Heart left ventricle (tissue), 16 donors: Measurements from ENCODE around the gene FNBP1. TPM values are rescaled to one million over a fixed set of nuclear protein-coding genes. Genes with fewer than 3 reads are reported as not detected.

Experiments used
- ATAC-seq, 4 donors: fragments of 200-7000 bp; cut with Tn5 transposase; one replicate each; pipeline ENCODE4 v1.9.1; 2020 to 2022; ENCODE audit warnings: moderate library complexity in 4 of 4, mild to moderate bottlenecking in 3 of 4, moderate number of reproducible peaks in 1 of 4
- DNase-seq, 5 donors: peaks; one replicate each; pipeline ENCODE4 v3.0.0-alpha.2; 2020
- H3K27ac ChIP-seq, 12 donors: fragments of 200-600 bp; sonication (generic) in 4 of 12; one replicate each; pipeline versions ENCODE4 v1.5.0 to v1.8.0; 2016 to 2022; ENCODE audit warnings: mild to moderate bottlenecking in 2 of 12
- H3K27me3 ChIP-seq, 9 donors: fragments of 200-600 bp; sonication (generic) in 2 of 9; one replicate each; pipeline versions ENCODE4 v1.5.1 to v1.8.0; 2016 to 2022; ENCODE audit warnings: mild to moderate bottlenecking in 3 of 9
- H3K36me3 ChIP-seq, 9 donors: fragments of 200-600 bp; sonication (generic) in 2 of 9; one replicate each; pipeline versions ENCODE4 v1.5.0 to v1.8.0; 2018 to 2022; ENCODE audit warnings: mild to moderate bottlenecking in 2 of 9
- H3K4me1 ChIP-seq, 12 donors: fragments of 200-600 bp; sonication (generic) in 4 of 12; one replicate each; pipeline versions ENCODE4 v1.5.0 to v1.8.0; 2016 to 2022; ENCODE audit warnings: mild to moderate bottlenecking in 3 of 12
- H3K4me3 ChIP-seq, 12 donors: fragments of 200-600 bp; sonication (generic) in 4 of 12; one replicate each; pipeline versions ENCODE4 v1.5.0 to v1.8.0; 2017 to 2022; ENCODE audit warnings: mild to moderate bottlenecking in 9 of 12, moderate library complexity in 4 of 12
- H3K9me3 ChIP-seq, 12 donors: fragments of 200-600 bp; sonication (generic) in 4 of 12; one replicate each; pipeline versions ENCODE4 v1.5.0 to v1.8.0; 2016 to 2022; ENCODE audit warnings: mild to moderate bottlenecking in 1 of 12
- CTCF ChIP-seq, 12 donors: fragments of 200-600 bp; sonication (generic) in 4 of 12; IDR thresholded peaks; one replicate each; pipeline versions ENCODE4 v1.5.0 to v1.8.0; 2018 to 2022; ENCODE audit warnings: antibody characterized with exemption in 12 of 12, mild to moderate bottlenecking in 5 of 12
- POLR2A ChIP-seq, 2 donors: fragments of 450-650 bp; IDR thresholded peaks; one replicate each; pipeline ENCODE4 v1.6.1; 2017; ENCODE audit warnings: antibody characterized with exemption in 2 of 2, mild to moderate bottlenecking in 2 of 2, moderate library complexity in 2 of 2
- WGBS, 4 donors: extraction: QIAGEN DNeasy Blood & Tissue Kit in 2 of 4; methylation state at CpG; one replicate each; pipeline versions ENCODE4 v1.1.5 to v1.1.7; 2013 to 2018; 5-methylcytosine and 5-hydroxymethylcytosine counted together
- intact Hi-C, 10 donors: fragments of 100-400 bp; cut with DNase I; formaldehyde crosslinking; loops; one replicate each; pipeline versions ENCODE4 v1.11.1 to v1.14.2; 2022
- polyA plus RNA-seq, 2 donors: library from polyadenylated mRNA; stranded (reverse); fragments of 200-250 nt; gene quantifications; one replicate each; pipeline ENCODE4 v1.2.3, GENCODE V29; 2013
- total RNA-seq, 9 donors: library from RNA; depleted of rRNA in 2 of 9; stranded (reverse); fragments of >200 nt in 2 of 9; fragmentation: NEBNext Ultra II Directional in 3 of 9; extraction: Animal tissue kit (Norgen Biotek cat#: 25700) in 3 of 9; gene quantifications; one replicate each; pipeline versions ENCODE4 v1.1.0 to v1.2.4, GENCODE V29; 2016 to 2023
- donor health status: ischemic (EF 13 %, LVEDD 7.1; RV severe dilation, severe dysfunction).
- donor health status: healthy with polysubstance abuse.
- donor health status: DM: no; HTN: yes; CAD: no.
- donor health status: DM: no; HTN: no; CAD: no.
- donor health status: ischemic (EF 25% LVEDD 6.9; RV normal size, moderate dysfunction).
- donor health status: ischemic (EF 25% LVEDD 5.7; RV mildly dilated, moderate dysfunction).
- donor health status: healthy.
- donor health status: DM: yes; HTN: yes; CAD: no.
- donor health status: ischemic (EF 35%, LVEDD 5.7; RV mildly dilated, moderate dysfunction).
- donor health status: nonischemic (EF 11% LVEDD 7.7; RV severe dilation, severe dysfunction).
- donor health status: DM: yes; HTN: yes; CAD: no.
- donor health status: PGD.
- donor health status: ischemic (EF 29% LVEDD 5.4; RV normal size, mild dysfunction).
- donor health status: nonischemic (EF 23%, LVEDD 6.1; RV moderate dilation, normal function).

FNBP1 gene
- total and polyA plus RNA-seq, 11 donors: 6.9 to 47.3 (median 24.1) TPM

GRCh38 chr9:129874261-129875101 lies 168.5 kb downstream of the FNBP1 start:
- ATAC-seq (no peak), DNase-seq (no peak)
- H3K27ac ChIP-seq: no peak overlapping the region
- TF ChIP-seq POLR2A (IDR thresholded peaks at IDR 0.05) (no peak), CTCF (IDR thresholded peaks at IDR 0.05) (no peak)
- H3K4me3 ChIP-seq: no peak overlapping the region
- H3K4me1 ChIP-seq: no peaks in the 10 kb centered on the region
- H3K27me3 ChIP-seq: no peaks in the 10 kb centered on the region
- 91 to 92% (median 92%) methylated on average over 37 to 38 of the region's 38 CpGs for WGBS, 4 donors
- H3K9me3 ChIP-seq: no peaks in the 10 kb centered on the region
- intact Hi-C loops: no loop called here
- peaks cover 3 to 48% (median 28%) of the 10 kb centered on the region in 9 donors for H3K36me3 ChIP-seq

- Histone ChIP-seq H3K4me3 (no peak overlapping the region), H3K36me3 (peaks cover 3 to 51% (median 30%) of the 10 kb centered on the region in 9 donors), H3K9me3 (no peaks in the 10 kb centered on the region), H3K4me1 (no peaks in the 10 kb centered on the region), H3K27me3 (no peaks in the 10 kb centered on the region), H3K27ac (no peak overlapping the region)
- ATAC-seq (no peak), DNase-seq (no peak)
- TF ChIP-seq POLR2A (IDR thresholded peaks at IDR 0.05) (no peak), CTCF (IDR thresholded peaks at IDR 0.05) (no peak)
- WGBS, 4 donors: 86 to 93% (median 89%) methylated on average over 11 to 16 of the region's 16 CpGs
- intact Hi-C loops: no loop called here
Observed at GRCh38 chr9:129873563-129874190, 169.3 kb downstream of the FNBP1 start.

DNA sequence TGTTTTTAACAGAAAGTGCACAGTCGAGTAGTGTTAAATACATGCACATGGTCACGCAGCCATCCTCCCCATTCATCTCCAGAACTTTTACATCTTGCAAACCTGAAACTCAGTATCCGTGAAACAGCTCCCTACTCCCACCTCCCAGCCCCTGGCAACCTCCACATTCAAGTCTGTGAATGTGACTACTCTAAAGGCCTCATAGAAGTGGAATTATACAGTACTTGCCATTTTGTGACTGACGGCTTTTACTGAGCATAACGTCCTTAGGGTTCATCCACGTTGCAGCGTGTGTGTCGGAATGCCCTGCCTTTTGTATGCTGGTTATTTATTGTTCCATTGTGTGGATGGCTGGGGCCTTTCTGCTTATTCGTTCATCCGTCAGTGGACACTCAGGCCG lies 171.9 kb downstream of the FNBP1 start:
- Histone ChIP-seq H3K4me3 (no peak overlapping the region), H3K9me3 (no peaks in the 10 kb centered on the region), H3K4me1 (peaks cover 0 to 16% (median 0%) of the 10 kb centered on the region in 12 donors), H3K36me3 (peaks cover 3 to 48% (median 38%) of the 10 kb centered on the region in 9 donors), H3K27me3 (no peaks in the 10 kb centered on the region), H3K27ac (no peak overlapping the region)
- DNase-seq (no peak), ATAC-seq (no peak)
- intact Hi-C loops: no loop called here
- WGBS, 4 donors: 94 to 96% (median 95%) methylated on average over 10 to 11 of the region's 11 CpGs
- TF ChIP-seq POLR2A (IDR thresholded peaks at IDR 0.05) (no peak), CTCF (IDR thresholded peaks at IDR 0.05) (no peak)
